ENCODE measurements around the gene RPL9.
"Not testable (repeated sequence)": the region's sequence is repeated elsewhere in the genome, so short reads cannot be mapped to it uniquely, and the experiment has no call there.

Gene RPL9

DNA sequence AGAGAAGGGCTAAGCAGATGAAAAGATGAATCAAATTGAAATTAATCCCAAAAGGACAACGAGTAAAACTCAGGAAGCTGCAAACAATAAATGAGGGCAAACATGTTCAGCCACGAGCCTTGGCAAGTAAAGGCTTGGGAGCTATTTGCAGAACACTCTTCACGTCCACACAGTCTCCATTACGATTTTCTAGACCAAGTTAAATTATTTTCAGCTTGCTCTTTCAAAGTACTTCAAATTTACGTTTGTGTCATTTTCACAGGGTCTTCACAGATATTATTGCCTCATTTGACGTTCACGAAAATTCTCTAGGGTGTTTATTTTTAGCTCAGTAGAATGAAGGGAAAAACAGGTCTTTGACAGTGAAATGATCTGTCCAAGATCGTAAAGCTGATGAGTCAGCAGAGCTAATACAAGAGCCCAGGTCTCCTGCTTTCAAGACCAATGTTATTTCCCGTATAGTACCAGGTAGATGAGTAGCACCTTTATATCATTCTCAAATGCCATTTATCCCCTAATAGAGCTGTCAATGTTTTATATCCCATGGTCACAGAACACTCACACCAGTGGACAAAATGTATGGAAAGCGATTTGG, 31.1 kb downstream of the RPL9 start:
- DNase-seq = no peak

DNA sequence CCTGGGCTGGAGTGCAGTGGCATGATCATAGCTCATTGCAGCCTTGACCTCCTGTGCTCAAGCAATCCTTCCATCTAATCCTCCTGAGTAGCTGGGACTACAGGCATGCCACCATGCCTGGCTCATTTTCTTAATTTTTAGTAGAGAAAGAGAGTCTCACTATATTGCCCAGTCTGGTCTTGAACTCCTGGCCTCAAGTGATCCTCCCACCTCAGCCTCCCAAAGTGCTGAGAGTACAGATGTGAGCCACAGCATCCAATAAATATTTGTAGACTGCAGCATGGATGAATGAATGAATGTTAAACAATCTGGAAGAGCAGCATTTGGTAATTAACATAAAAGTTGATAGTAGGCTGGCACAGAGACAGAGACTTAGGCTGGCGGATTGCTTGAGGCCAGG, 32.0 kb downstream of the RPL9 start:
- no peak for DNase-seq

DNA sequence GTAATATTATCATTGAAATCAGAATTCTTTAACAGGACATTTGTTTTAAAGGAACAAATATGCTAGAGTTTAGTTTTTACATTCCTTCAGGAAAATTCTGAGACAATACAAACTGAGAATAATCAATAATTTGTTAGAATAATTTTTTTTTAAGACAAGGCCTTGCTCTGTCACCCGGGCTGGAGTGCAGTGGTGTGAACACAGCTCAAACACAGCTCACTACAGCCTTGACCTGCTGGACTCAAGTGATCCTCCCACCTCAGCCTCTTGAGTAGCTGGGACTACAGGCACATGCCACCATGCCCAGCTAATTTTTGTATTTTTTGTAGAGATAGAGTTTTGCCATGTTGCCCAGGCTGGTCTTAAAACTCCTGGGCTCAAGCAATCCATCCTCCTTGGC, 33.4 kb downstream of the RPL9 start:
- DNase-seq = not testable (repeated sequence)

DNA sequence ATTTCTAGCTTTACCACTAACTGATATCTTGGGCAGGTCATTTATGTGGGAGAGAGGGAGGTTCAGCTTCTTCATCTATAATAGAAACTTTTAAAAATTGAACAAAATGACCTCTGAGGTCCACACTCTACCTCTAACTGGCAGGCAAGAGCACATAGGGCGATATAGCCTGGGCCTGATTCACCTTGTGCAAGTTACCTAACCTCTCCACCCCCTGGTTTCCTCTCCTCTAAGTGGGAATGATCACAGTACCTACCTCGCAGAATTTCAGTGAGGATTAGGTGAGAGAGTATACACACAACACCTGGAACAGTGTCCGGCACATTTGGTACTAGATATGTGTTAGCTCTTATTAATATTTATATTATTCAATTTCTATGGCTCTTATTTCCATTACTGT, 36.5 kb downstream of the RPL9 start:
- DNase-seq = no peak

DNA sequence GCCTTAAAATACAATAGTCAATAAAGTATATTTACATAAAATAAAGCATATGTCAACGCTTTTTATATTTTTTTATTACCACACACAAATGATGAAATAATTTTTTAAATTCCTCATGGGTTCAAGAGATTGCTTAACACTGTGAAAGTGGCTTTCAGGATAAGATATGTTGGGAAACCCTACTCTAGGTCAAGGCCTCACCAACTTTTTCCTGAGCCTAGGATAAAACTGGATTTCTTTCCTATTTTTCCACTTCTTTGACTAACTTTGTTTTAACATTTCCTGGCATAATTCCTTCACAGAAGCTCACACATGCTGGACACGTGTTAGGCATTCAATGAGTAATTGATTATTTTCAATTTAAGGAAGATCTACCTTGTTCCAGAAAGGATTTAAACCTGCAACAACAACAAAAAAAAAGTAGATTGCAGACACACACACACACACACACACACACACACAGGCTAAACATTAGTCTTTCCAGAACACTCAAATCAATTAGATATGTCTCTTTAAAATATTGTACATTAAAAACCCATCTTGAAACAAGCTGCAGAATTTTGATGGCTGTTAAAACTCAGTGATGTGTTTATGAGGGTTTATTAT, 42.9 kb downstream of the RPL9 start:
- DNase-seq = no peak

DNA sequence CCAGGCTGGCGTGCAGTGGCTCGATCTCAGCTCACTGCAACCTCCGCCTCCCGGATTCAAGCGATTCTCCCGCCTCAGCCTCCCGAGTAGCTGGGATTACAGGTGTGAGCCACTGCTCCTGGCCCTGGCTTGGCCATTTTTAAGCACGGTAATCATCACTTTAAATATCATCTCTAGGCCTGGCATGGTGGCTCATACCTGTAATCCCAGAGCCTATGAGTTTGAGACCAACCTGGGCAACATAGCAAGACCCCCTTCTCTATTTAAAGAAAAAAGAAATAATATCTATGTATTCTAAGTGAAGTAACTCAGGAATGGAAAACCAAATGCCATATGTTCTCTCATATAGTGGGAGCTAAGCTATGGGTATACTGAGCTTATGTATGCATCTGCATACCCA, 47.2 kb downstream of the RPL9 start:
- DNase-seq = not testable (repeated sequence)

DNA sequence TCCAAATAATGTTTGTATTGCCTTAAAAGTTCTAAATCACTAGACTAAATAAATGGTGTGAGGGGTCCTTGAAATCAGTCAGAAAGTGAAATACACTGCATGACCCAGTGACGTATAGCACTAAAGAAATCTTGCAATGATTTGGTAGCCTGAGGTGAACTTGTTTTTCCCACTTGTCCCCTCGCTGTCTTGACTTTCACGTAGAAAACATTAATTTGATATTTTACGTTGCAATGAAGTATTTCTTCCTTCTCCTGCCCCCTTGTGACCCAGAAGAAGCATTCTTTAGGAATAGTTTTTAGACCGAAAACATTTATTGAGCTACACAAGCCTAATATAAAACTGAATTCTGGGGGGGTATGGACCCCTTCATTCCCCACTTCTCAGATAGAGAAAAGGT, 48.3 kb downstream of the RPL9 start:
- DNase-seq = no peak

DNA sequence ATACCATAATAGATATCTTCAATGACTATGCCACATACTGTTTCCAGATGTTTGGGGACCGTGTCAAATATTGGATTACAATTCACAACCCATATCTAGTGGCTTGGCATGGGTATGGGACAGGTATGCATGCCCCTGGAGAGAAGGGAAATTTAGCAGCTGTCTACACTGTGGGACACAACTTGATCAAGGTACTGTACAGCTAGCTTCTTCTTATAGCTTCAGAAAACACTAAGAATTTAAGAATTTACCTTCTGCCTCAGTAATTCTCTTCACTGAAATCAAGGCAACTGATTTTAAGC, 51.2 kb downstream of the RPL9 start:
- DNase-seq = no peak

DNA sequence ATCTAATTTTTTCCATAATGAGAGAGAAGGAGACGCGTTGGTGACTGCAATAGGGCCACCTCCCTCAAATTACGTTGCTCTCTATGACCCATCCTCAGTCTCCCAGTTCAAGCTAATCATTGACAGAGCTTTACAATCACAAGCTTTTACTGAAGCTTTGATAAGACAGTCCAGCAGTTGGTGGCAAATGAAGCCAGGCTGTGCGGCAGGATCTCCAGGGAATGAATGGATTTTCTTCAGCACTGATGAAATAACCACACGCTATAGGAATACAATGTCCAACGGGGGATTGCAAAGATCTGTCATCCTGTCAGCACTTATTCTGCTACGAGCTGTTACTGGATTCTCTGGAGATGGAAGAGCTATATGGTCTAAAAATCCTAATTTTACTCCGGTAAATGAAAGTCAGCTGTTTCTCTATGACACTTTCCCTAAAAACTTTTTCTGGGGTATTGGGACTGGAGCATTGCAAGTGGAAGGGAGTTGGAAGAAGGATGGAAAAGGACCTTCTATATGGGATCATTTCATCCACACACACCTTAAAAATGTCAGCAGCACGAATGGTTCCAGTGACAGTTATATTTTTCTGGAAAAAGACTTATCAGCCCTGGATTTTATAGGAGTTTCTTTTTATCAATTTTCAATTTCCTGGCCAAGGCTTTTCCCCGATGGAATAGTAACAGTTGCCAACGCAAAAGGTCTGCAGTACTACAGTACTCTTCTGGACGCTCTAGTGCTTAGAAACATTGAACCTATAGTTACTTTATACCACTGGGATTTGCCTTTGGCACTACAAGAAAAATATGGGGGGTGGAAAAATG, 51.7 kb downstream of the RPL9 start, which contains the start of gene KLB:
Gene KLB (plus strand): TSS at position 168 of the 821 bp plus-strand sequence. CDS start 20 bp downstream, at position 188.
- DNase-seq = no peak
